HG02623 (cell line): ENCODE results near the gene HEATR5A.
"Not testable (repeated sequence)": the region's sequence is repeated elsewhere in the genome, so short reads cannot be mapped to it uniquely, and the experiment has no call there.

Experiments used
- ATAC-seq: cut with Tn5 transposase; IDR thresholded peaks from one replicate; pipeline ENCODE4 v1.9.1; 2021; ENCODE audit warnings: moderate library complexity; ENCODE audit not compliant: unreplicated experiment

HEATR5A gene

DNA sequence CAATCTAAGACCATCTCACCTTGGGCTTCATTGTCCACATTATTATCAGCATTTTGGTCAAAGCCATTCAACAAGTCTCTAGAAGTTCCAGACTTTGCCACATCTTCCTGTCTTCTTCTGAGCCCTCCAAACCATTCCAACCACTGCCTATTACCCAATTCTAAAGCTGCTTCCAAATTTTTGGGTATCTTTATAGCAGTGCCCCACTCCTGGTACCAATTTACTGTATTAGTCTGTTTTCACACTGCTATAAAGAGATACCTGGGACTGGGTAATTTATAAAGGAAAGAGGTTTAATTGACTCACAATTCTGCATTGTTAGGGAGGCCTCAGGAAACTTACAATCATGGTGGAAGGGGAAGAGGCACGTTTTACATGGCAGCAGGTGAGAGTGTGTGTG, 89.0 kb downstream of the HEATR5A start:
- not testable (repeated sequence) for ATAC-seq

DNA sequence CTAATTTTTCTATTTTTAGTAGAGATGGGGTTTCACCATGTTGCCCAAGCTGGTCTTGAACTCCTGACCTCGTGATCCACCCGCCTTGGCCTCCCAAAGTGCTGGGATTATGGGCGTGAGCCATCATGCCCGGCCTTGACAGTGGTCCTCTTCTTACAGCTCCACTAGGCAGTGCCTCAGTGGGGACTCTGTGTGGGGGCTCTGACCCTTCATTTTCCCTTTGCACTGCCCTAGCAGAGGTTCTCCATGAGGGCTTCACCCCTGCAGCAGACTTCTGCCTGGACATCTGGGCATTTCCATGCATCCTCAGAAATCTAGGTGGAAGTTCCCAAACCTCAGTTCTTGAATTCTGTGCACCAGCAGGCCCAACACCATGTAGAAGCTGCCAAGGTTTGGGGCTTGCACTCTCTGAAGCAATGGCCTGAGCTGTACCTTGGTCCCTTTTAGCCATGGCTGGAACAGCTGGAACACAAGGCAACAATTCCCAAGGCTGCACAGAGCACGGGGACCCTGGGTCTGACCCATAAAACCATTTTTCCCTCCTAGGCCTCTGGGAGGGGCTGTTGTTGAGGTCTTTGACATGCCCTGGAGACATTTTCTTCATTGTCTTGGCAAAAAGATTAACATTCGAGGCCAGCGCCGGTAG, 90.4 kb downstream of the HEATR5A start:
- ATAC-seq, result not testable (repeated sequence)

DNA sequence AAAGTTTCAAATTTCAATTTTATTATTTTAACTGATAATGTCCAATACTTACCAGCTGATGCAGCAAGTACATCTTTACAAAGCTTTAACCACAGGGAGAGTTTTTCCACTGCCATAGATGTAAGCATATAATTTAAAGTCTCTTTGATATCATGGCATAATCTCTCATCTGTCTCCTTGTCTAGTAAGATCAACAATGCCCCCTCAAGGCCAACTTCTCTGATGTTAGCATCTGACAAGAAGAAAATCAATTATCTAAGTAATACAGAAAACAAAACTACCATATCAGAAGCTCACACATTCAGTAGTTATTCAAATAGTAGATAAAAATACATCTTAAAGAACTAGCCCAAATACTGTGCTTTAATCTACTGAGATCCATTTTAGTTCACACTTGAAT, 94.2 kb downstream of the HEATR5A start:
- ATAC-seq, result no peak

DNA sequence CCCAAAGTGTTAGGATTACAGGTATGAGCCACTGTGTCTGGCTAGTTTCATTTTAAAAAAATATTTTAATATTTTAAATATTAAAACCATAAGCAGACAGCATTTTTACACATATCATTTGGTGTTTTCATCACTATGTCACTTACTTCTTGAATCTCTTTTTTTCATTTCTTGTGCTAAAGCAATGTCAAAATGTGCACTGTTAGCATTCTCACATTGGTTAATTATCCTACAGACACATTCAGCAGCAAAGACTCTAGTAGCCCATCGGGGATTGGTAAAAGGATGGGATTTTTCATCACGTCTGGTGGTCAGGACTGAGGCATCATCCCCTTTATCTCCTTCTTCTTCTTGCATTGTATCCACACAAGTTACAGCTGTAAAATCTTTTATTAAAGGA, 96.9 kb downstream of the HEATR5A start:
- ATAC-seq, result no peak

DNA sequence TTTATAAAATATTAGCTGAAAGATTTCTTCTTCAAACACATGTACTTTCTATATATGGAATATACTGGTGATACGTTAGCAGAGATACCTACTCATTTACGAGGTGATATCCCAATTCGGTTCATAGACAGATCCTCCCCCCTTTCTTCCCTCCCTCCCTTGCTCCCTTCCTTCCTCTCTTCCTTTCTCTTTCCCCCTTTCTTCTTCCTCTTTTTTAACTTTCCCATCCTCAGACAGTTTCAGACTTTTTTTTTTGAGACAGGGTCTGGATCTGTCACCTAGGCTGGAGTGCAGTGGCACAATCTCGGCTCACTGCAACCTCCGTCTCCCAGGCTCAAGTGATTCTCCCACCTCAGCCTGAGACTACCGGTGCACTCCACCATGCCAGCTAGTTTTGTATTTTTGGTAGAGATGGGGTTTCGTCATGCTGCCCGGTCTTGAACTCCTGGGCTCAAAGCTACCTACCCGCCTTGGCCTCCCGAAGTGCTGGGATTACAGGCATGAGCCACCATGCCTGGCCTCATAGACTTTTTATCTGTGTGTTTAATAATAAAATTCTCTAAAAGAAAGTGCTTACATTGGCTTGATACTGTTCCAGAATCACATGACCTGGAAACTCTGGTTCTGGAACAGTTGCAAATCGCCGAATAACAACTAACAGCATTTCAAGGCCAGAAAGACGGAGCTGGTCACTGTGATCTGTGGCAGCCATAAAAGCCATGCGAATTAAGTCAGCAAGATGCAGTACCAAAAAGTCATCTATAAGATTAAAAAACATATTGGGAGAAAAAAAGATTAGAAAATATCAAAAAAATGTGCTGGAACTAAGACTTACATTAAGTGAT, 99.2 kb downstream of the HEATR5A start:
- no peak for ATAC-seq

DNA sequence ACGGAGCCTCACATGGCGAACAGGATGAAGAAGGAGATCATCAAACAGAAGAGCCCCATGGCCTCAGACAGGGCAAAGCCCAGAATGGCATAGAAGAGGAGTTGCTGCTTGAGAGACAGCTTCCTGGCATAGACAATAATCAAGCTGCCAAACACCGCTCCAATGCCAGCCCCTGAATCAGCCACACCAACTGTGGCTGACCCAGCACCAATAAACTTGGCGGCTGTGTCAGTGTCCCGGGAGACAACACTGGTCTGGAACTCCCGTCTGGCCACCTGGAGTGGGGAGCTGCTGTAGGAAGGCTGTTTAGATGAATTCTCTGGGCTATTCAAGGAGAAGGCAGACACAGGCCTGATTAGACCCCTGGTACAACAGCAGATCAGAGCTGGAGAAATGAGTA, 100.1 kb downstream of the HEATR5A start:
- no peak for ATAC-seq

DNA sequence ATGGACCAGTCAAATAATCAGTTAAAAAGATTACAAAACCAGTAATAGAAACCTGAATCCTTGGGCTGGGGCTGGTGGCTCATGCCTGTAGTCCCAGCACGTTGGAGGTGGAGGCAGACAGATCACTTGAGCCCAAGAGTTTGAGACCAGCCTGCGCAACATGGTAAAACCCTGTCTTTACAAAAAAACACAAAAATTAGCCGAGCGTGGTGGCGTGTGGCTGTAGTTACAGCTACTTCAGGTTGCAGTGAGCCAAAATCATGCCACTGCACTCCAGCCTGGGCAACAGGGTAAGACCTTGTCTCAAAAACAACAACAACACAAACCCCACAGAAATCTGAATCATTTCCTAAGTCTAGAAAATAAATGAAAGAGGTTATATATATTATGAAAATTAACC, 100.6 kb downstream of the HEATR5A start:
- ATAC-seq, result no peak

DNA sequence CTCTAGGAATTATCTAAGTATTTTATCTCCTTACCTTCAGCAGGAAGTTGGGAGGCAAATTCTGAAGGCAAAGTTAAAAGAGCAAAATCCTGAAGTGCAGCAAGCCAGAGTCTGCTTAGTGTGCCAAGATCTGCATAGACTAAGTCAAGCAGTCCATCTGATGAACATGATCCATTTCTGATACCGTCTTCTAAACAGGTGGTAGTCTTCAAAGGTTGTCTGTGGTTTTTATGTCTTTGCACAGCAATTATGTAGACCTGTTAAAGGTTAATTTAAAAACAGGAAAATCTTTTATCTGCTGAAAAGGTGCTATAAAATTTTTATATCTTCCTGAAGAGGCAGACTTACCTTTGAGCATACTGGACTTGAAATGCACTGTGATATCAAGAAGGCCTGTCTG, 107.4 kb downstream of the HEATR5A start:
- no peak for ATAC-seq

DNA sequence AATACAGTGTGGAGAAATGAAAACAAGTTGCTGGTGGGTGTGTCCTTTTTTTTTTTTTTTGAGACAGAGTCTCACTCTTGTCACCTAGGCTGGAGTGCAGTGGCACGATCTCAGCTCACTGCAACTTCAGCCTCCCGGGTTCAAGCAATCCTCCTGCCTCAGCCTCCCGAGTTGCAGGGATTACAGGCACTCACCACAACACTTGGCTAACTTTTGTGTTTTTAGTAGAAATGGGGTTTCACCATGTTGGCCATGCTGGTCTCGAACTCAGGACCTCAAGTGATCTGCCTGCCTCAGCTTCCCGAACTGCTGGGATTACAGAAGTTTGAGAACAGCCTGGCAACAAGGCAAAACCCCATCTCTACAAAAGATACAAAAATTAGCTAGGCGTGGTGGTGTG, 108.0 kb downstream of the HEATR5A start:
- not testable (repeated sequence) for ATAC-seq

DNA sequence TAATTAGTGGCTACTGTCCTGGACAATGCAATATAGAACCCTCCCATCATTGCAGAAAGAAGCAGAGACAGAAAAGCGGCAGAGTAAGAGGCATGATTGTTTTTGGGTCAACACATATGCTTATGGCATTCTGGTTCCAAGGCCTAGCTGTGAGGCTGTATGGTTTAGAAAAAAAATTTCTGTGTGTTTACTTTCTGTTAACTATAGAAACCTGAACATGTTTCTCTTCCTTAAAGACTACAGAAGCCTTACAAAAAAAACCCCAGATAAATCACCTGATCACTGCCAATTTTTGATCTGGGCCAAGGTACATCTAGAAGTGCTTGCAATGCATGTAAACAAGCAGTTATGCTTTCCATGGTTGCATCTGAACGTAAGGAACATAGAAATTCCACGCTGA, 112.7 kb downstream of the HEATR5A start:
- no peak for ATAC-seq

DNA sequence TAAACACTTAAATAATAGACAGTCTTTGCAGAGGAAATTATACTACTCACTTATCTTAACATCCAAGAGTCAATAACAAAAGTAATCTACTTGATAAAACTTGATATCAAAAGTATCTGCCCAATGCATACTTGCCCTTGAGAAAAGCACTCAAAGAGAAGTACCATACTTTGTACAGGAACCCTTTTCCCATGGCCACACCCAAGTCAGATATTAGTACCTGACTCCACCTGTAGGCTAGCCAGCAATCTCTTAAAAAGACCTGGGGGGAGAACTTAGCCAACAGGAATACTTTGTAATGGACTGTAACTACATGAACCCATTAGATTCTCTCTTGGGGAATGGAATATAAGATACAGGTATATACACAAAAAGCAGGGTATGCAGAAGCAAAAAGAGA, 113.2 kb downstream of the HEATR5A start:
- ATAC-seq, result no peak

DNA sequence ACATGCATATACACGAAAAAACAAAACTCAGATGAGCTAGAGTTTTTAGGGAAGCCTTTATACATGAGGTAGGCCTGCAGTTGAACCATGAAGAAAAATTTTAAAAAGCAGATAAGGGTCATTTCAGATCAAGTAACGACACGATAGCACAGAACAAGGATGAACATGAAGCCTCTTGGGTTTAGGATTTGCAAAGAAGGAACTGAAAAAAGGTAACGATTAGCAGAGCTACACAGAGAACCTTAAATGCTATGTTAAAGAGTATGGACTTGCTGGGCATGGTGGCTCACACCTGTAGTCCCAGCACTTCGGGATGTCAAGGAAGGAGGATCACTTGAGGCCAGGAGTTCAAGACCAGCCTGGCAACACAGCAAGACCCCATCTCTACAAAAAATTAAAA, 116.7 kb downstream of the HEATR5A start:
- no peak for ATAC-seq

DNA sequence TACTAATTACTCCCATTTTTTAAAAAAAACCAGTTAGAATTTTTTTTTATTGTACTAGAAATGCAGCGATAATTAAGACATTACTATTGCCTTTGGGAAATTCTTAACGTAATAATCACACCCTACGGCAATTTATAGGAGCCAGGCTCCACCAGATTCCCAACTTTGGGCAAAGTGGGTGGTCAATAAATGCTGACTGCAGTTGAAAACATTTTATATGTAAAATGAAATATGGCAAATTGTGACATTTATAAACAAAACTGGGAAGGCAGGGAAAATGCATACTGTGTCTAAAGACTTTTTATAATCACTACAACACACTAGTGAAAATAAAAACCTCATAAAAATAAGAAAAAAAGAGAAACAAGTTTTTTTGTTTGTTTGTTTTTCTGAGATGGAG, 119.5 kb downstream of the HEATR5A start:
- no peak for ATAC-seq

DNA sequence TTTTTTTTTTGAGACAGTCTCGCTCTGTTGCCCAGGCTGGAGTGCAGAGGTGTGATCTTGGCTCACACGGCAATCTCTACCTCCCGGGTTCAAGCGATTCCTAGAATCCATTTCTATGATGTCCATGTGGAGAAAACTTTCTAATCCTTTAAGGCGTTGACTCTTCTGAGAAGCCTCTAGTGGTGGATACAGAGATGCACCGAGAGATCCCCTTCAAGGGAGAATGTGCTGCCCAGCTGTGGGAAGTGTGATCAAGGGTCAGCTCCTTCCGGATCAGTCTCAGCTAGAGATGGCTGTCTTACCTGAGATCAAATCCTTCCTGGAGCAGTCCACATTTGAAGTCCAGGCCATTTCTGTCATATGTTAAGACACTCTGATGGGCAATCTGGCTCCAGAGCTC, 120.1 kb downstream of the HEATR5A start:
- no peak for ATAC-seq

DNA sequence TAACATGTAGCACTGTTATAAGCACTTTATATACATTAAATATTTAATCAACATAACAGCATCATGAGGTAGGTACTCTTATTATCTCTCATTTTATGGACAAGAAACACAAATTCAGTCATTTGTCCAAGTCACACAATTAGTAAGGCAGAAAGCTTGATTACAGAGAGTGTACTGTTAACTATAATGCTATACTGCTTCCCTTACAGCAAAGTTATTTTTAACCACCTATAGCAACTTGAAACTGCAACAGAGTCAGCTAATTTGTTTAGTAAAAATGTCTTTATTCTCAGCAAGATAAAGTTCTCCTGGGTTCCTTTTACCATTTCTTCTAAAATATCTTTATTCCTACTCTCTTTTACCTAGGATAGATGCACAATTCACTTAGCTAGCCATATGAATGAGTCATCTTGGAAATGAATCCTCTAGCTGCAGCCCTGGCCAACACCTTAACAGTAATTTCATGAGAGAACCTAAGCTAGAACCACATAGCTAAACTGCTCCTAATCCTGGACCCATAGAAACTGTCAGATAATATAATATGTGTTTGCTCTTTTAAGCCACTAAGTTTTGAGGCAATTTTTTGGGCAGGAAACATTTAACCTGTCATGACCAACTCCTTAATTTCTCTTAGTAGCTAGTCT, 122.5 kb downstream of the HEATR5A start:
- ATAC-seq, result peak; percentile 68

DNA sequence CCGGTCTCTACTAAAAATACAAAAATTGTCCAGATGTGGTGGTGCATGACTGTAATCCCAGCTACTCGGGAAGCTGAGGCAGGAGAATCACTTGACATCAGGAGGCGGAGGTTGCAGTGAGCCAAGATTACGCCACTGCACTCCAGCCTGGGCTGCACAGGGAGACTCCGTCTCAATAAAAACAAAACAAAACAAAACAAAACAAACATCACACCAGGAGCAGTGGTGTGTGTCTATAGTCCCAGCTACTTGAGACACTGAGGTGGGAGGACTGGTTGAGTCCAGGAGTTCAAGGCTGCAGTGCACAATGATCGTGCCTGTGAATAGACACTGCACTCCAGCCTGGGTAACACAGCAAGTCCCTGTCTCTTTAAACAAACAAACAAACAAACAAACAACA, 123.2 kb downstream of the HEATR5A start:
- no peak for ATAC-seq

DNA sequence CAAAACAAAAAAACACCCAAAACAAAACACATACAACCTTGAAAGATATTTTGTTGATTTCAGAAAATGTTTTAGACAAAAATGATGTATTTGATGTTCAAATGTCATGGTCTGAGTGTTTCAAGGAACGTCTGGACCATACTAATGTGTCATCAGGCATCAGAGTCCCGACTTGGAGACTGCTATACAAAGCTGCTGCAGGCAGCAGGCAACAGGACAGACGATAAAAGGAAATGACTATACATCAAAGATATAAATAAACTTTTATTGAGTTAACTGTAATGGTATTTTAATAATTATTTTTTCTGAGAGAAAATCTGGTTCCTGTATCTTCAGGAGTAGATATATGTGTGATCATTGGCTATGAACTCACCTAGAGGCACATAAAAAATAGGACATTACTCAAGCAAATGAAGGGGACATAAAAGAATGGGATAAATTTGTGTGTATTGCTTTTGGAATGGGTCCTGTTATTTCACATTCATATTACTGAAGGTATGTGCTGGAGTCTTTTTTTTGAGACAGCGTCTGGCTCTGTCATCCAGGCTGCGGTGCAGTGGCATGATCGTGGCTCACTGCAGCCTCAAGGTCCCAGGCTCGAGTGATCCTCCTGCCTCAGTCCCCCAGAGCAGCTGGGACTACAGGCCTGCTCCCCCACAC, 125.5 kb downstream of the HEATR5A start:
- no peak for ATAC-seq

DNA sequence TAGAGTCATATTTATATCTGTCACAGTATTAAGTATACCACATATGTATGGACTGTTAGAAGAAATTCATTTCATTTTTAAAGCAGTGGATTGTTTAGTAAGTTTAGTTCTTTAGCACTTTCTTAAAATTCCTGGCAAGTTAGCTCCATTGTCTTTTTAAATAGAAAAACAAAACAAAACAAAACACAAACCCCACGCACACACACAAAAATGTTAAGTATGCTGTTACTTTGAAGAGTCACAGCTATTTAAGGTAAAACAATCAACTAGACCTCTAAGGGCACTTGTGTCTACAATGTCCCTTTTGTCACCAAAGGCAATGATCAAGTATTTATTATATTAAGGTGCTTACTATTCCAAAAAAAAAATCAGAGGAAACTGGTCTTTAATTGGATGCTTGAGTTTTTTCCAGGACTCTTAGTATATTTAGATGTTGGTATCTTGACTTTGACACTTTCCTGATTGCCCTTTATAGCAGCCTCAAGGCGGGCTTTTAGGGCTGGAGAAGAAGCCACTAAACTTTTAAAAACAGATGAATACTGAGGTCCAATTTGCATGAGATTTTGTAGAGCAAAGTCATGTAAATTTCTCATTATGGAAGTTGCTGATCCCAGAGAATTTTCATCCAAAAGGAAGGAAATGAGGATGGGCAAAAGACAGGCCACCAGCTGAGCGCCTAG, 127.3 kb downstream of the HEATR5A start:
- ATAC-seq, result no peak

DNA sequence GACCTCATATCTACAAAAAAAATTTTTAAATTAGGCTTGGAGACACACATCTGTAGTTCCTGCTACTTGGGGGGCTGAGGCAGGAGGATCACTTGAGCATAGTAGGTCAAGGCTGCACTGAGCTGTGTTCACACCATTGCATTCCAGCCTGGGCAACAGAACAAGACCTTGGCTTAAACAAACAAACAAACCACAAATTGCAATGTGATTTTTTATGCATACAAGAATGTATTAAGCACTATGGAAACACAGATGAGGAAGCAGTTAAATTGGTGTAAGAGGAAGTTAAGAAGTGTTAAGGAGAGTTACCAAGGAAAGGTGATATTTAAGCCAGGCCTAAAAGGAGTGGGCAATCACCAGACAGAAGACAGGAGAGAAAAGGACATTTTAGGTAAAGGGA, 129.1 kb downstream of the HEATR5A start:
- no peak for ATAC-seq

DNA sequence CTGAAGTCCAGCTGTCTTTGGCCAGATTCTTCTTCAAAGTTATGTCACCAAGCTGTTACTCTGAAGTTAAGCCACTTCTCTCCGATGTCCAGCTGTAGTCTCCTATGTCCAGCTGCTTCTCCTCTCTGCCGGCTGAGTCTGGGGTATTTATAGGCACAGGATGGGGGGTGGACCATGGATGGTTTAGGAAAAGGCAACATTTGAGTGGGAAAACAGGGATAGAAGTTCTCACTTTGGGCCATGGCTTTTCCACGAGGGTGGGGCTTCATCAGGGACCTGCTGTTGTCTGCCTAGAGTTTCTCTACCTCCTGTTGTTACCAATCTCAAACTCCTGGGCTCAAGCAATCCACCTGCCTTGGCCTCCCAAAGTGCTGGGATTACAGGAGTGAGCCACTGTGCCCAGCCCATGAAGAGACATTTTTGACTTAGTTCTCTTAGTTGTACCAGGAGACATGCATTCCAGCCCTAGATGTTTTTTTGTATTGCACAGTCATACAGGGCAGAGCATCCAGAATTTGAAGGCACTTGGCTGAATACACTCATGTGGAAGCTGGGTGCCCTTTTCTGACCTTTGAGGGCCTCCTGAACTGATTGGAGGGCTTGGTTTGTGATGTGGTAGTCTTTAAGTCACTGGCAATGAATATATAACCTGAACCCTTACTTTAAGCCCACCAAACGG, 132.9 kb downstream of the HEATR5A start:
- no peak for ATAC-seq
